Jurkat, Clone E6-1 (cell line): ENCODE results near the gene ZNF638.

Source experiments
- DNase-seq: peaks from one replicate; pipeline ENCODE4 v3.0.0-alpha.2; 2011; ENCODE audit warnings: low read depth, low spot score
- H3K4me3 ChIP-seq: 2 replicates; pipeline ENCODE4 v1.5.1; 2011; ENCODE audit warnings: mild to moderate bottlenecking, low read length, control low read depth, moderate library complexity

ZNF638 gene

DNA sequence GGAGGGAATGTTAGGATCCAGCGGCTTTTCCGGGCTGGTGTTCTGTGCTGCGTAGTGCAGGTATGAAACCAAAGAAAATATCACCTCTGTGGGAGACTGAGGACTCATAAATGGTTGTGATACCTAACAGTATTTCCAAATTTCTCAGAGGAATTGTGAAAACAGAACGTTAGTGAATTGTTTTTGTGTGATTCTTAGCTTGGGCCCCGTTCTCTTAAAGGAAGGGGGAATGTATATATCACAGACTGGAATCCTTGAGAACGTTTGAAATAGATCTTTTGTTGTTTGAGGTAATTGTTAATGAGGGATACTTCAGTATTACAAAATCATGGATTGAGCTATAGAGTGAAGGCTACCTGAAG, 834 bp downstream of the ZNF638 start:
- H3K4me3 ChIP-seq: peak overlapping the region; percentile 89
- DNase-seq: no peak

GRCh38 chr2:71333619-71334018, 2.0 kb downstream of the ZNF638 start:
- H3K4me3 ChIP-seq: peak overlapping the region; percentile 11; the same call in 1 of the 2 replicates
- no peak for DNase-seq

DNA sequence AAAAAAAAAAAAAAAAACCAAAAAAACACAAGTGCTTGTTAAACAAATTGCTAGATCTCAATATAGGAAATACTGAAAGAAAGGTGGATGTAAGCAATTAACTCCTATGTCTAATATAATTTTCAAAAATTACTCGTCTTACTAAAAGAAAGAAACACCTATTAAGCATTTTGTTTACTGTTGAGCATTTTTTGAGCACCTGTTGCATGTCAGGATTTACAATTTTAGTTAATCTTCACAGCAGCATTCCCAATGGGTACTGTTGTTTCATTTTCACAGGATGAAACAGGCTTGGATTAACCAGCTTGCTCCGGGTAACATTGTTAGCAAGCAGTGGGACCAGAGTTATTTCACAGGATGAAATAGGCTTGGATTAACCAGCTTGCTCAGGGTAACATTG, 4.8 kb downstream of the ZNF638 start:
- no peak overlapping the region for H3K4me3 ChIP-seq
- no peak for DNase-seq

GRCh38 chr2:71336802-71337201, 5.2 kb downstream of the ZNF638 start:
- H3K4me3 ChIP-seq: no peak overlapping the region
- no peak for DNase-seq

GRCh38 chr2:71337776-71338175, 6.2 kb downstream of the ZNF638 start:
- H3K4me3 ChIP-seq: no peak overlapping the region
- DNase-seq: no peak

DNA sequence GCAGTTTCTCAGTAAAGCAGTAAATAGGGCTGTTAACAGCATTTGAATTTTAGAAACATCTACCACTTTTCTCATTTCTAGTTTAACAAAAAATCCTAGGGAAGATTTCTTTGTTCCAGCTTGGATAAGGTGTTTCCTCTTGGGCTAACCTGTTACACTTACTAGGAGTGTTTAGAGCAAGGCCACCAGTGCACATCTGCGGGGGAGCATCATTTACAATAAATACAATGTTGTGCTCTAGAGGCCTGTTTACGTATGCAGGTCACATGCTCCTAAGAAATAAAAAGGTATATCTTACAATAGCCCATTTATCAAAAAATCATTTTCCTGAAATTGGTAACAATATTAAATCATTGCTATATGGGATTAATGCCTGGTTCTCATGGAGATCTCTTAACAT, 8.1 kb downstream of the ZNF638 start:
- no peak for DNase-seq
- no peak overlapping the region for H3K4me3 ChIP-seq

GRCh38 chr2:71340176-71340575, 8.6 kb downstream of the ZNF638 start:
- no peak overlapping the region for H3K4me3 ChIP-seq

GRCh38 chr2:71341645-71342044, 10.1 kb downstream of the ZNF638 start:
- no peak for DNase-seq
- no peak overlapping the region for H3K4me3 ChIP-seq

More at GRCh38 chr2:71340176-71340575, 8.6 kb downstream of the ZNF638 start:
- DNase-seq: no peak

GRCh38 chr2:71346065-71346464, 14.5 kb downstream of the ZNF638 start:
- H3K4me3 ChIP-seq: no peak overlapping the region
- no peak for DNase-seq

DNA sequence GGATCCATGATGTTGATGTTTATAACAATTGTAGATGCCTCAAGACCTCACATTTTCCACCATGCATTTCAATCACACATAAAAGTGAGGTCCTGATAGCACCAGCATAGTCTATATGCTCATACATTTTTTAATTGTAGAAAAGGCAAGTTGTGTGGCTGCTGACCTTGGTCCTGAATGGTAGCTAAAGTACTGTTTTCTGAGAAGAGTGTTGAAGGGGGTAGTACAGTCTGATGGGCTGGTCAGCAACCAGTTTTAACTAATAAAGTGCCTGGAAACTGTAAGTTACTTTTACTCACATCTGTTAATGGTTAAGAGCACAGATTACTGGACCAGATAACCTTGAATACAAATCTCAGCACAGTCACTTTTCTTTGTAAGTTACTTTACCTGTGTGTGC, 15.9 kb downstream of the ZNF638 start:
- no peak overlapping the region for H3K4me3 ChIP-seq
- no peak for DNase-seq

DNA sequence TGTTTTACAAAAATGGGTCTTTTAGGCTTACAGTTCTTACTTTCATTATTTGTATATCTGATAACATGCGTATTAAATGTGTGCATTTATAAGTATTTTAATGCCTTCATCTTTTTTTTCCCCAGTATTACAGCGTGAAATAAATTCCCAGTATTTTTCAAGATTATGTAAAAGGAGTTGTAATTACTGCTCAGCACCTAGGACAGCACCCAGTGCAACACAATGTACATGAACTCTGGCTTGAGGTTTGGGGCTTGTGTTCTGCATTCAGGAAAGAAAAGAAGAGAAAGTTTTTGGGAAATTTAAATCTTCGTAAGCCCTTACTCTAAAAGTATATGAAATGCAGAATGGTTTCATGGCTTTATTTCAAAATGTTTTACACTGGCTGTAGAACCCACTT, 16.7 kb downstream of the ZNF638 start:
- peak; percentile 41 for DNase-seq
- no peak overlapping the region for H3K4me3 ChIP-seq

GRCh38 chr2:71353248-71353647, 21.7 kb downstream of the ZNF638 start:
- H3K4me3 ChIP-seq: no peak overlapping the region
- DNase-seq: no peak

GRCh38 chr2:71358931-71359671, 27.5 kb downstream of the ZNF638 start:
- H3K4me3 ChIP-seq: no peak overlapping the region
- DNase-seq: no peak

DNA sequence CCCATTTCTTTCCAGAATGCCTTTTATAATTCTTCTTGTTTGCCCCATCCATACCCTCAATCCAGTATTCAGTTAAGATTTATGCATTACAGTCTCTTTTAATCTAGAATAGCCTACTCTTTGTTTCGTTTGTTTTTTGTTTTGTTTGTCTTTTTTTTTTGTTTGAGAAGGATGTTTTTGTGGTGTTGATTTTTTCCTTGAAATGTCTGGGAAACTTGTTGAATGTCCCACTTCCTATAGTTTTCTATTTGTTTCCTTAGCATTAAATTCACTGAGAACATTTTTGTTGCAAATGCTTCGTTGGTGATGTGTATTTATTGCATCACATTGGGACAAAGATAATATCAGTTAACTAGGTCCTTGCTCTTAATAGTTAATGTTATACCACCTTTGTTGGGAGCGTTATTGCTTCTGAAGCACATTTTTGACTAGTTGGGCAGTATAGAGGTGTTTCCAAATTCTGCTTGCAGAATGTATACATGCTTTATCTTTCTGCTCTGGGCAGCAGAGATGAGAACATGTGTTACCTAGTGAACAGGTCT, 28.9 kb downstream of the ZNF638 start:
- H3K4me3 ChIP-seq: no peak overlapping the region
- no peak for DNase-seq

- DNase-seq: no peak
- H3K4me3 ChIP-seq: no peak overlapping the region
These were observed 30.0 kb downstream of the ZNF638 start for GRCh38 chr2:71361631-71362030.

- no peak overlapping the region for H3K4me3 ChIP-seq
- no peak for DNase-seq
These were observed 30.9 kb downstream of the ZNF638 start for GRCh38 chr2:71362447-71362846.

DNA sequence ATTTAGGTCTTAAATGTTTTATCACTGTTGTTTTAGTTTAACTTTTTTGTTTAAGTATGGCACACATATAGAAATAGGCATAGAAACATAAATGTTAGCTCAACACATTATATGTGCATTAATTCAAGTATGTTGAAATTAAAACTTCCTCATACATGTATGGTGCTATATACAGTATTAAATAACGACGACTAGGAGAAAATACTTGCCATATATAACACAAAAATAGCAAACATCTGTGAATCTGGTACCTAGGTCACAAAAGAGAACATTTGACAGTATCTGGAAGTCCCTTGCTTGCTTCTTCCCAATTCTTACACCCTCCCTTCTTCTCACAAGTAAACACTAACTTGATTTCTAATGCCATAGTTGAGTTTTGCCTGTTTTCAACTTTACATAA, 38.4 kb downstream of the ZNF638 start:
- no peak overlapping the region for H3K4me3 ChIP-seq
- DNase-seq: no peak

GRCh38 chr2:71372042-71372441, 40.5 kb downstream of the ZNF638 start:
- no peak overlapping the region for H3K4me3 ChIP-seq
- DNase-seq: no peak

DNA sequence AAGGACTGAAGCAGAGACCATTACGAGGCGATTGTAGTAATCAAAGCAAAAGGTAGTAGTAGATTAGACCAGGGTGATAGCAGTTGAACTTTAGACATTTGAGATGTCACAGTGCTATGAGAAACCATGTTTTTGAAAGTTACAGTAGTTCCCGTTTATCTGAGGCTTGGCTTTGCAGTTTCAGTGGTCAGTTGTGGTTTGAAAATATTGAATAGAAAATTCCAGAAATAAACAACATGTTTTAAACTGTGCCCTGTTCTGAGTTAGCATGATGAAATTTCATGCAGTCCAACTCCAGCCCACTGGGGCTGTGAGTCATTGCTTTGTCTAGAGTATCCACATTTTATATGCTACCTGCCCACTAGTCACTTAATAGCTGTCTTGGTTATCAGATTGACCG, 47.5 kb downstream of the ZNF638 start:
- DNase-seq: no peak
- H3K4me3 ChIP-seq: no peak overlapping the region

- DNase-seq: no peak
These were observed 49.1 kb downstream of the ZNF638 start for GRCh38 chr2:71380665-71381064.

GRCh38 chr2:71385012-71385411, 53.4 kb downstream of the ZNF638 start:
- H3K4me3 ChIP-seq: no peak overlapping the region
- DNase-seq: no peak

More at GRCh38 chr2:71380665-71381064, 49.1 kb downstream of the ZNF638 start:
- no peak overlapping the region for H3K4me3 ChIP-seq
